Skeletal muscle tissue (tissue), 4 donors: ENCODE data around the gene HOXB4. TPM values are rescaled to one million over a fixed set of nuclear protein-coding genes. Genes with fewer than 3 reads are reported as not detected.

ENCODE experiments used
- H3K27ac ChIP-seq: one replicate; pipeline ENCODE4 v1.7.0; 2013; ENCODE audit warnings: mild to moderate bottlenecking, low read depth, low read length, inconsistent platforms
- H3K27me3 ChIP-seq, 3 donors: one replicate each; pipeline ENCODE4 v1.7.0; 2013; ENCODE audit warnings: low read length in 3 of 3; ENCODE audit not compliant: control insufficient read depth in 3 of 3, insufficient read depth in 3 of 3
- H3K36me3 ChIP-seq, 3 donors: one replicate each; pipeline ENCODE4 v1.7.0; 2013; ENCODE audit warnings: low read length in 3 of 3; ENCODE audit not compliant: control insufficient read depth in 3 of 3, insufficient read depth in 3 of 3
- H3K4me1 ChIP-seq, 3 donors: one replicate each; pipeline ENCODE4 v1.7.0; 2013; ENCODE audit warnings: low read length in 3 of 3, mild to moderate bottlenecking in 3 of 3; ENCODE audit not compliant: control insufficient read depth in 3 of 3, insufficient read depth in 3 of 3
- H3K4me3 ChIP-seq, 3 donors: one replicate each; pipeline ENCODE4 v1.7.0; 2013; ENCODE audit warnings: low read length in 3 of 3
- H3K9ac ChIP-seq, 3 donors: one replicate each; pipeline ENCODE4 v1.7.0; 2013; ENCODE audit warnings: low read length in 3 of 3, mild to moderate bottlenecking in 3 of 3, moderate library complexity in 2 of 3, low read depth in 1 of 3
- H3K9me3 ChIP-seq, 3 donors: one replicate each; pipeline ENCODE4 v1.7.0; 2013; ENCODE audit warnings: low read length in 3 of 3; ENCODE audit not compliant: control insufficient read depth in 3 of 3
- total RNA-seq: library from RNA; depleted of rRNA; stranded (reverse); fragments of >200 nt; gene quantifications from one replicate; pipeline ENCODE4 v1.2.3, GENCODE V29; 2014
- donor health status: Osteomylitis.

Gene HOXB4
- total RNA-seq, 1 donor from 2014 or later: 1.0 TPM

- H3K9me3 ChIP-seq: no peaks in the 10 kb centered on the region
- no peak overlapping the region for H3K9ac ChIP-seq
- peaks cover 0 to 73% (median 53%) of the 10 kb centered on the region in 3 donors for H3K27me3 ChIP-seq
- H3K36me3 ChIP-seq: peaks cover 0 to 3% (median 0%) of the 10 kb centered on the region in 3 donors
- H3K4me3 ChIP-seq: no peak overlapping the region
- peaks cover 0 to 29% (median 0%) of the 10 kb centered on the region in 3 donors for H3K4me1 ChIP-seq
- H3K27ac ChIP-seq: no peak overlapping the region
Measured at GRCh38 chr17:48548523-48549280, 29.4 kb downstream of the HOXB4 start.

GRCh38 chr17:48547808-48548522 is 30.2 kb downstream of the HOXB4 start:
- H3K9me3 ChIP-seq: no peaks in the 10 kb centered on the region
- H3K4me3 ChIP-seq: peak overlapping the region in 2 of 3 donors; percentile 32 to 38
- H3K36me3 ChIP-seq: peaks cover 0 to 3% (median 0%) of the 10 kb centered on the region in 3 donors
- H3K27ac ChIP-seq: no peak overlapping the region
- peaks cover 0 to 71% (median 54%) of the 10 kb centered on the region in 3 donors for H3K27me3 ChIP-seq
- H3K9ac ChIP-seq: peak overlapping the region in 1 of 3 donors; percentile 27
- peaks cover 3 to 29% (median 4%) of the 10 kb centered on the region in 3 donors for H3K4me1 ChIP-seq

GRCh38 chr17:48546924-48547807 is 31.0 kb downstream of the HOXB4 start:
- Histone ChIP-seq H3K36me3 (peaks cover 0 to 3% (median 0%) of the 10 kb centered on the region in 3 donors), H3K4me3 (peak overlapping the region in 1 of 3 donors; percentile 38), H3K27me3 (peaks cover 0 to 71% (median 55%) of the 10 kb centered on the region in 3 donors), H3K9me3 (no peaks in the 10 kb centered on the region), H3K9ac (peak overlapping the region in 1 of 3 donors; percentile 66), H3K4me1 (peaks cover 4 to 32% (median 5%) of the 10 kb centered on the region in 3 donors), H3K27ac (no peak overlapping the region)

- H3K4me3 ChIP-seq: peak overlapping the region in 1 of 3 donors; percentile 38
Measured at GRCh38 chr17:48546137-48546923, 31.8 kb downstream of the HOXB4 start.

GRCh38 chr17:48545539-48545938 is 32.6 kb downstream of the HOXB4 start:
- Histone ChIP-seq H3K27me3 (peaks cover 0 to 73% (median 57%) of the 10 kb centered on the region in 3 donors), H3K9ac (no peak overlapping the region)

More at GRCh38 chr17:48546137-48546923, 31.8 kb downstream of the HOXB4 start:
- Histone ChIP-seq H3K27me3 (peaks cover 0 to 71% (median 54%) of the 10 kb centered on the region in 3 donors), H3K36me3 (peaks cover 0 to 3% (median 0%) of the 10 kb centered on the region in 3 donors), H3K27ac (no peak overlapping the region), H3K4me1 (peaks cover 4 to 38% (median 5%) of the 10 kb centered on the region in 3 donors), H3K9ac (peak overlapping the region in 1 of 3 donors; percentile 66), H3K9me3 (no peaks in the 10 kb centered on the region)

GRCh38 chr17:48545022-48545375 is 33.2 kb downstream of the HOXB4 start, which contains the start of gene HOXB2:
TSS of gene HOXB2 (minus strand) at chr17:48545109. CDS start at chr17:48544911, 198 bp downstream.
- peak within 1 kb of the TSS; percentile 72 to 91 (median 75) for H3K4me3 ChIP-seq
- peaks cover 4 to 44% (median 5%) of the 10 kb centered on the region in 3 donors for H3K4me1 ChIP-seq
- H3K36me3 ChIP-seq: peaks cover 0 to under 1% (median 0%) of the 10 kb centered on the region in 3 donors
- H3K27me3 ChIP-seq: peaks cover 0 to 71% (median 54%) of the 10 kb centered on the region in 3 donors
- peak within 1 kb of the TSS; percentile 3 to 87 (median 53) for H3K9ac ChIP-seq
- no peaks in the 10 kb centered on the region for H3K9me3 ChIP-seq
- peak within 1 kb of the TSS; percentile 43 for H3K27ac ChIP-seq

More at GRCh38 chr17:48545539-48545938, 32.6 kb downstream of the HOXB4 start:
- H3K9me3 ChIP-seq: no peaks in the 10 kb centered on the region
- peaks cover 4 to 44% (median 5%) of the 10 kb centered on the region in 3 donors for H3K4me1 ChIP-seq
- H3K4me3 ChIP-seq: peak overlapping the region in 1 of 3 donors; percentile 7
- peaks cover 0 to 3% (median 0%) of the 10 kb centered on the region in 3 donors for H3K36me3 ChIP-seq
- no peak overlapping the region for H3K27ac ChIP-seq

- no peaks in the 10 kb centered on the region for H3K9me3 ChIP-seq
- peak overlapping the region; percentile 43 for H3K27ac ChIP-seq
- H3K4me3 ChIP-seq: peak overlapping the region; percentile 72 to 91 (median 75)
- H3K36me3 ChIP-seq: no peaks in the 10 kb centered on the region
- peak overlapping the region in 2 of 3 donors; percentile 53 to 87 for H3K9ac ChIP-seq
- peaks cover 0 to 70% (median 55%) of the 10 kb centered on the region in 3 donors for H3K27me3 ChIP-seq
- peaks cover 4 to 44% (median 5%) of the 10 kb centered on the region in 3 donors for H3K4me1 ChIP-seq
Measured at GRCh38 chr17:48544349-48545021, 33.7 kb downstream of the HOXB4 start.

- peaks cover 4 to 44% (median 5%) of the 10 kb centered on the region in 3 donors for H3K4me1 ChIP-seq
- no peaks in the 10 kb centered on the region for H3K9me3 ChIP-seq
- peak overlapping the region in 2 of 3 donors; percentile 53 to 87 for H3K9ac ChIP-seq
- peaks cover 0 to 71% (median 58%) of the 10 kb centered on the region in 3 donors for H3K27me3 ChIP-seq
- peak overlapping the region; percentile 43 for H3K27ac ChIP-seq
- no peaks in the 10 kb centered on the region for H3K36me3 ChIP-seq
- H3K4me3 ChIP-seq: peak overlapping the region; percentile 72 to 91 (median 75)
Measured at GRCh38 chr17:48543854-48544348, 34.2 kb downstream of the HOXB4 start.
